DMS 273 (cell line): ENCODE measurements around the gene LAMTOR1.

ENCODE experiments used
- DNase-seq: peaks from one replicate; lab custom pipeline; 2025; ENCODE audit not compliant: unreplicated experiment; lab: John Stamatoyannopoulos, UW

LAMTOR1 gene

DNA sequence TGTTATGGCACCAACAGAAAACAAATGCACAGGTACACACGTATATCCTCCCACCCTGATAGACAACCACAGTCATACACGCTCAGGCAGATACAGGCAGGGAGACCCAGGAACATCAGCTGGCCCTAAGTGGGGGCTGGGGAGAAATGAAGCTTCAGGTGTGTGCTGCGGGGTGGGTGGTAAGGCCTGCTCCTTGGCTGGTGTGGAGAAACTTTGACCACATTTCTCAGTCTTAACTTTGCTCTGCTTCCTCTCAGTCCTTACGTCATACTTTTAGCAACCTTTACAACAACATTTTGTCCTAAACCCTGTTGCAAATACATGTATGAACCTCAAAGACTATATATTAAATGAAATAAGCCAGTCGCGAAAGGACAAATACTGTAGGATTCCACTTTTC is 16.1 kb upstream of the LAMTOR1 start:
- no peak for DNase-seq

- no peak for DNase-seq
Measured at GRCh38 chr11:72116019-72116755, 13.1 kb upstream of the LAMTOR1 start.

GRCh38 chr11:72114570-72114969 is 11.5 kb upstream of the LAMTOR1 start:
- no peak for DNase-seq

DNA sequence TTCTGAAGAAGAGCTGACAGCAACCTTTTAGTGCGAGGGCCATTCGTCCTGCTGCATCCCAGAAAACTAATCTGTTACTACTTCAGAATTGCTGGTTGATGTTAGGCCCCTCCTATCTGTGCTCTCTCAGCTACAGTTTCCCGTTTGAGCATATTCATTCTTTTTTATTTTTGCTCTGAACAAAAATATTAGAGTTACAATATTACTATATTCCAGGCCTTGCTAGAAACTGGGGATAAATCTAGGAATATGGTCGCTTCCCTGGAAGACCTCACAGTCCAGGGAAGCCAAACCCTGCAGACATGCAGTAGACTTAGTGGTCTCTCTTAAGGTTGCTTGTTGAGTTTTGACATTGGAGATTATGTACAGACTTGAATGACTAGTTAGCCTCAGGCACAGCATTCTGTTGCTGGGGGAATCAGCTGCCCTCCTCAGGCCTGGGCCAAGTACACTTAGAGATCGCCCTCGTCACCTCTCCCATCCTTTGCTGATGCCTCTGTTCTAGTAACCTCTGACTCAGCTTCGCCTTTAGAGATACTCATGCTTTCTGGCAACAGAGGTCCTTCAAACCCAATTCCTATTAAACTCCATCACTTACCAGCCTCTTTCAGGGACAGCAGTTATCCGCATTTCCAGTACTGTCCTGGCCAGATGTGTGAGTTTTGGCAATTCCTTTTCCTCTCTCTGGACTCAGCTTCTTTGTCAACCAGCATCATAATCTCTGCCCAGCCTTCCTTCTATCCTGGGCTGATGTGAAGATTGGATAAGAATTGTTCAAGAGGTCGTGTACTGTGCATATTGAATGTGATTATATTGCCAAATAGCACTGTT is 10.1 kb upstream of the LAMTOR1 start:
- peak; percentile 26 for DNase-seq

GRCh38 chr11:72112143-72112977 is 9.3 kb upstream of the LAMTOR1 start, which contains the start of gene ANAPC15:
Gene ANAPC15, minus strand, starts transcription at chr11:72112695. Its CDS starts 1,419 bp downstream, at chr11:72111276.
- DNase-seq, result peak; percentile 98

- DNase-seq, result no peak
Measured at GRCh38 chr11:72111300-72112142, 8.4 kb upstream of the LAMTOR1 start.

DNA sequence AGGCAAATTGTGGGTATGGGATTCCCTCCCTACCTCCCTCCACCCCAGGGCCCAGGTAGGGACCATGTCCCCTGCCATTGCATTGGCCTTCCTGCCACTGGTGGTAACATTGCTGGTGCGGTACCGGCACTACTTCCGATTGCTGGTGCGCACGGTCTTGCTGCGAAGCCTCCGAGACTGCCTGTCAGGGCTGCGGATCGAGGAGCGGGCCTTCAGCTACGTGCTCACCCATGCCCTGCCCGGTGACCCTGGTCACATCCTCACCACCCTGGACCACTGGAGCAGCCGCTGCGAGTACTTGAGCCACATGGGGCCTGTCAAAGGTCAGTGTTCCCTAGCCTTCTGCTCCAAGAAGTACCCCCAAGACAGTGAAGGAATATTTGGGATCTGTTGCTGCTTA is 2.8 kb upstream of the LAMTOR1 start, which contains the start of gene TOMT:
Gene TOMT, plus strand, starts transcription at position 37 of the 400 bp plus-strand sequence. Its CDS starts 28 bp downstream, at position 65.
- DNase-seq, result no peak

DNA sequence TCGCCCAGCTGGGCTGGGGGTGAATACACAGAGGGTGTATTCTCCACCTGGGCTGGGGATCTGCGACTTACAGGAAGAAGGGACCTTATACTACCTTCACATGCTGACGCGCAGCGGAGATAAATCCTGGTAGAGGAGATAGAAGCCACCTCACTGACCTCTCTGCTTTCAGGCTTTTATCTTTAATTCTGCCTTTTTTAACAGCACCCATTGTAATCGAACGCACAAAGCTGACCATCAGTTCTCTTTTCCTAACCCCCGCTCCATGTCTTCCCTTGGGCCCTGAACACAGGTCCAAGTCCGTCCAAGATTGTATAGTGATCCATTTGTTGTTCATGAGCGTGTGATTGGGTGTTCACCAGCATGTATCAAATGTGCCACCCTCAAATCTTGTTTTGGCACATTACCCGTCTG is 664 bp upstream of the LAMTOR1 start:
- DNase-seq, result no peak

DNA sequence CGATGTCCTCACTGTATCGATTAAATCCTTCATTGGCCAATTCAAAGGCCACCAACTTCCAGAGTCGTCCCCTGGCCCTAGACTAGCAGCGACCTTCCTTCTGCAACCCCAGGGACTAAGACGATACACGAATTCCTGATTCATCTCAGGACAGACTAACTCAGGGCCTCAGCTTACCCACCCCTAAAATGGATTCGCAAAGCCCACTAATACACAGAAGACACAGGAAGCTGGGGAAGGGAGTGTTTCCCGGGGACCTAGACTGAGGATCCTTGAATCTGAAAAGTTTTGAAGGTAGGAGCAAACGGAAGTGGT is 509 bp downstream of the LAMTOR1 start:
- DNase-seq, result no peak

- no peak for DNase-seq
Measured at GRCh38 chr11:72102162-72102561, 935 bp downstream of the LAMTOR1 start.

GRCh38 chr11:72100462-72100861 is 2.6 kb downstream of the LAMTOR1 start:
- DNase-seq, result no peak

DNA sequence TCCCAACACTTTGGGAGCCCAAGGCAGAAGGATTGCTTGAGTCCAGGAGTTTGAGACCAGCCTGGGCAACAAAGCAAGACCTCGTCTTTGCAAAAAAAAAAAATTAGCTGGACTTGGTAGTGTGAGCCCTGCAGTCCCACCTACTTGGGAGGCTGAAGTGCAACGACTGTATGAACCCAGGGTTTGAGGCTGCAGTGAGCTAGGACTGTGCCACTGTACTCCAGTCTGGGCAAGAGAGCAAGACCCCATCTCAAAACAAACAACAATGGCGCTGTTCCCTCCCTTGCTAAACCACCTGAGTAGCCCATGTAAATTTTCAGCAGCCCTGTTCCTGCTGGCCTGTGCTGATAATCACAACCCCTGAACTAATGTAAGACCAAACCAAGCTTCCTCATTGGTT is 3.1 kb downstream of the LAMTOR1 start:
- DNase-seq, result no peak

- DNase-seq, result no peak
Measured at GRCh38 chr11:72098741-72099140, 4.4 kb downstream of the LAMTOR1 start.

DNA sequence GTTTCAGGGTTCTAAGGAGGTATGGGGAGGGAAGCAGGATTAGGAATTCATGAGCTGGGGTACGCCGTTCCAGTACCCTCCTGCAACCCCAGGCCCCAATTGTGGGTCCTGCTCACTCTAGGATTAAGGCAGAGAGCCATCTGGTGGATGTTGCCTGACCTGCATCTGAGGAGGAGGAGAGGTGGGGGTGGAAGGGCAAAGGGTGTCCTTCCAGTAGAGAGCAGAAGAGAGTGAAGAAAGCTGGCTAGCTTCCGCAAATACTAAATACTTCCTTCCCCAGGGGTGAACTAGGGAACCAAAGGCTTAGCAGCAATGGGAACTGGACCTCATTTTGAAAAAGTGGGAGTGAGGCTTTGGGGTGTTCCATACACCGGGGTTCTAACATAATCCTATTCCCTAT is 11.8 kb downstream of the LAMTOR1 start:
- DNase-seq, result peak; percentile 74

DNA sequence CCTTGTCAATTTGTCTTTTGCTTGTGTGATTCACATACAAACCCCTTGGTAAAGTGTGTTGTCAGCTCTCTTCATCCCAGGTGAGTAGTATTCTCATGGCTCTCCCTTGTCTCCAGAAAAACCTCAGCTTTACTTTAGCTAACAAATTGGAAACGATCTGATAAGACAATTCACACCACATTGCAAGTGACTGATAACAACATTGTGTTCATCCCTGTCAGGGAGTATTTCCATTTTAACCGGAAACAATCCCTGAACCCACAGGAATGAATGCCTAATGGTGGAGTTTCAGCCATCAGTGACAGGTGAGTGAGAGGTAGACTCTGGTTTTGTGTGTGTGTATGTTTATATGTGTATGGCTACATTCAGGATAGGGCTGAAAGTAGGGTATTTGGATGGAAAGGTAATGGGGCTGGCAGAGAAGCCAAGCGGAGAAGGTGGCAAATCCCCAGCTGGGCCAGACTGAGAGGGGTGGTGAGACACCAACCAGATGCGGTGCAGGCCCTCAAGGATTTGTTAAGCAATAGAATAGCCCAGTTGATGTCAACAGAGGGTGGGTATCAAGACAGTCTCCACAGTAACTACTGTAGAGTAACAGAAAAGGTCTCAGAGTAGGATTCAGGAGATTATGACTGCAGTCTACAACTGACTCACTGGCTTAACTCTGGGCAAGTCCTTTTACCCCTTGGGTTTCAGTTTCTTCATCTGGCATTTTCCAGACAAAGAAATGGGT is 14.9 kb downstream of the LAMTOR1 start:
- no peak for DNase-seq

DNA sequence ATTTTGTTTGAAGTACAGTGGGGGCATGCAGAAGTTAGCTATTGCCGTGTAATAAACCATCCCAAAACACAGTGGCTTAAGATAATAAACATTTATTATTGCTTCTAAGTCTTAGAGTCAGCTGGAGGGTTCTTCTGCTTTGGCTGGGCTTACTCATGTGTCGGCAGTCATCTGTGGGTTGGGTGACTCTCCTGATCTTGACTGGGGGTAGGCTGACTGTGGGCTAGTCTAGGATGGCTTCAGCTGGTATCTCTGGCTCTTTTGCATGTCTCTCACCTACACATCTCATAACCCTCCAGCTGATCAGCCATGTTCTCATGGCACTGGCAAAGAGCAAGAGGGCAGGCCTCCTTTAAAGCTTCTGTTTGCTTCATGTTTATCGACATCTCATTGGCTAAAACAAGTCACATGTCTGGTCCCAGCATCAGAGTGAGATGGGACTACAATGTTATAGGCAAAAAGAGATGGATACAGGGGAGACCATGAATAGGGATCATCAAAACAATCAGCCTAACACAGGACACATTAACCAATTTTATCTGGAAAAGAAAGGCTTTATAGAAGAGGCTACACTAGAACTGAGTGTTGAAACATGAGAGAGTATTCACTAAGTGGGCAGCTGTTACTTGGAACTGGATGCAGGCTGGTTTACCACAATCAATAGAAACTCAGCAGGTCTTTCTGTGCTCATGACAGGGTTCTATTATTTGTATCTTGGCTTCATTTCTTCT is 17.3 kb downstream of the LAMTOR1 start:
- DNase-seq, result peak; percentile 31

GRCh38 chr11:72084965-72085364 is 18.1 kb downstream of the LAMTOR1 start:
- DNase-seq, result peak; percentile 89

- DNase-seq, result peak; percentile 31
Measured at GRCh38 chr11:72084076-72084475, 19.0 kb downstream of the LAMTOR1 start.

- no peak for DNase-seq
Measured at GRCh38 chr11:72083414-72083813, 19.7 kb downstream of the LAMTOR1 start.
